GM21447 (cell line): ENCODE data around the gene PTGES2.
"Not testable (repeated sequence)": the region's sequence is repeated elsewhere in the genome, so short reads cannot be mapped to it uniquely, and the experiment has no call there.

ENCODE experiments used
- ATAC-seq: cut with Tn5 transposase; IDR thresholded peaks from one replicate; pipeline ENCODE4 v1.9.1; 2021; ENCODE audit not compliant: unreplicated experiment

Gene PTGES2

GRCh38 chr9:128092199-128092977, 35.1 kb downstream of the PTGES2 start:
- ATAC-seq: no peak

- ATAC-seq: no peak
Observed at GRCh38 chr9:128091571-128091970, 36.0 kb downstream of the PTGES2 start.

GRCh38 chr9:128091144-128091543, 36.4 kb downstream of the PTGES2 start:
- ATAC-seq: no peak

- ATAC-seq: no peak
Observed at GRCh38 chr9:128089299-128089698, 38.2 kb downstream of the PTGES2 start.

GRCh38 chr9:128088253-128088945, 39.1 kb downstream of the PTGES2 start:
- ATAC-seq: no peak

GRCh38 chr9:128087262-128087661, 40.3 kb downstream of the PTGES2 start:
- no peak for ATAC-seq

- ATAC-seq: no peak
Observed at GRCh38 chr9:128085943-128086342, 41.6 kb downstream of the PTGES2 start.

GRCh38 chr9:128084746-128085145, 42.8 kb downstream of the PTGES2 start:
- ATAC-seq: no peak

GRCh38 chr9:128082151-128082550, 45.4 kb downstream of the PTGES2 start:
- no peak for ATAC-seq

- ATAC-seq: no peak
Observed at GRCh38 chr9:128081056-128081455, 46.5 kb downstream of the PTGES2 start.

GRCh38 chr9:128080206-128080605, 47.3 kb downstream of the PTGES2 start:
- ATAC-seq: no peak

- no peak for ATAC-seq
Observed at GRCh38 chr9:128078504-128079434, 48.8 kb downstream of the PTGES2 start.

GRCh38 chr9:128077847-128078503, 49.6 kb downstream of the PTGES2 start:
- no peak for ATAC-seq

GRCh38 chr9:128073253-128073886, 54.2 kb downstream of the PTGES2 start:
- ATAC-seq: no peak

- ATAC-seq: peak; percentile 21
Observed at GRCh38 chr9:128072144-128073021, 55.1 kb downstream of the PTGES2 start.

- not testable (repeated sequence) for ATAC-seq
Observed at GRCh38 chr9:128071475-128071874, 56.1 kb downstream of the PTGES2 start.

- ATAC-seq: no peak
Observed at GRCh38 chr9:128070874-128071273, 56.7 kb downstream of the PTGES2 start.
